ENCODE measurements around the gene PQBP1.

The PQBP1 gene

DNA sequence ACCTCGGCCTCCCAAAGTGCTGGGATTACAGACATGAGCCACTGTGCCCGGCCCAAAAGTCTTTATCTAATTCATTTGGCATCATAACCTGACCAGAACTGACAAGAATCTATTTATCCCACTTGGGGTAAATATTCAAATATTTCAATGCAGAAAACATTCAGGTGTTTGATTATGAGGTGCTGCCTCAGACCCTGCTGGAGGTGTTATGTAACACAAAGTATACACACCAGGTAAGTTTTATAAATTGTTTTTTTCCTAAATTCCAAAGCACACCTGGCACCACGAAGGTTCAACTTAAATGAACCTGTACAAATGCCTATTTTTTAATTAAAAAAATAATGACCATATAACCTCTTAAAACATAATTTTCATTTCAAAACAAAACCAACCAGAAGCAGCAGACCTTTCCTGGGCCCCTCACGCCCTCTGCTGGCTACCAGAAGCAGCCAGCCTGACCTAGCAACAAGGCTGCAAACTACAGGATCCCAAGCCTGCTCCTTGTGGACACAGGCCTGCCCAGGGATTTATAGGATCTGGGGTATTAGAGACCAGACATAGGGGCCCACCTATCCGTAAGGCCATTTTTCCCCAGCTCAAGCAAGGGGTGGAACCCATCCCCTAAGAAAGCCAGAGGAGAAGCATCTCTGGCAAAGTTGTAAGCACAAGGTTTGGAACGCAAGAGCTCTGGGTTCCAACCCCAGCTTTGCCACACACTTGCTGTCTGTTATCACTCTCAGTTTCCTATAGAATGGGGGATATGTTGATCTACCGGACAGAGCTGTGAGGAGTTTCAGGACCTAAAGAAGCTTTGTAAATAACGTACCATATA, 48.0 kb downstream of the PQBP1 start:
- Histone ChIP-seq H3K4me1 (ENCODE audit: control insufficient read depth, insufficient read depth, low read length) (no peaks in the 10 kb centered on the region), H3K4me3 (ENCODE audit: low read depth, low read length) (no peak overlapping the region), H3K27me3 (ENCODE audit: control insufficient read depth, insufficient read depth, low read length) (no peaks in the 10 kb centered on the region), H3K9ac (ENCODE audit: low read depth, low read length) (no peak overlapping the region), H3K36me3 (ENCODE audit: control insufficient read depth, insufficient read depth, low read length) (peaks cover 3% of the 10 kb centered on the region), H3K9me3 (ENCODE audit: control insufficient read depth, insufficient read depth, low read length) (no peaks in the 10 kb centered on the region)

GRCh38 chrX:48948589-48948988, 50.9 kb downstream of the PQBP1 start:
- H3K27me3 ChIP-seq (ENCODE audit: control insufficient read depth, insufficient read depth, low read length) = no peaks in the 10 kb centered on the region
- H3K9me3 ChIP-seq (ENCODE audit: control insufficient read depth, insufficient read depth, low read length) = no peaks in the 10 kb centered on the region
- no peaks in the 10 kb centered on the region for H3K4me1 ChIP-seq (ENCODE audit: control insufficient read depth, insufficient read depth, low read length)
- no peak overlapping the region for H3K4me3 ChIP-seq (ENCODE audit: low read depth, low read length)
- no peaks in the 10 kb centered on the region for H3K36me3 ChIP-seq (ENCODE audit: control insufficient read depth, insufficient read depth, low read length)
- H3K9ac ChIP-seq (ENCODE audit: low read depth, low read length) = no peak overlapping the region

Data from iPS-15b (cell line).